Tibial nerve (tissue), 4 donors: ENCODE data around the gene ACSM2A.
"Not testable (repeated sequence)": the region's sequence is repeated elsewhere in the genome, so short reads cannot be mapped to it uniquely, and the experiment has no call there.

ENCODE experiments used
- CTCF ChIP-seq, 5 experiments: fragments of 200-600 bp in 3 of 5; fragments of 450-650 bp in 2 of 5; sonication (generic) in 3 of 5; IDR thresholded peaks; one replicate each; pipeline ENCODE4 v1.5.1; 2016 to 2019; ENCODE audit warnings: antibody characterized with exemption in 5 of 5, mild to moderate bottlenecking in 3 of 5, moderate library complexity in 2 of 5
- EP300 ChIP-seq, 2 donors: sonication (generic); formaldehyde crosslinking; IDR thresholded peaks; one replicate each; pipeline ENCODE4 v1.6.1; 2017; ENCODE audit warnings: antibody characterized with exemption in 2 of 2, mild to moderate bottlenecking in 1 of 2

- TF ChIP-seq CTCF, EP300 (IDR thresholded peaks at IDR 0.05): not testable (repeated sequence)
Observed at GRCh38 chr16:20477188-20477744, 25.9 kb downstream of the ACSM2A start.
